NCI-H2107 treated with DMSO at 0.1 percent for 48 hours (cell line): ENCODE results near the gene S100B.

Experiments used
- DNase-seq: peaks from one replicate; lab custom pipeline; 2025; ENCODE audit not compliant: unreplicated experiment; lab: John Stamatoyannopoulos, UW

S100B gene

DNA sequence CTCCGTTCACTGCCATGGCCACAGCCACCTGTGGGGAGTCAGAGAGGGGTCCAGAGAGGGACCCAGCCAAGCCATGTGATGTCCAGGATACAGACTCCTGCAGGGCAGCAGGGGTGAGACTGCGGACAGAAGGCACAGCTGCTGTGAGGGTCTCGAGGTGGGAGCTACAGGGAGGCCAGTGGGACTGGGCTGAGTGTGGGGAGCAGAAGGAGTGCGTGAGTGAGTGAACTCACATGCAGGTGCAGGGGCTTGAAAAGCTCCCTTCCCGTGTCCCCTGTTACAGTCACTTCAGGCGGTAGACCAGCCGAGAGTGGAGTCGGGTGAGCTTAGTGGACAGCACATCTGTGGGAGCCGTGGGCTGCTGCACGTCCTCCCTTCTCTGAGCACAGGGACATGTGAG lies 42.4 kb downstream of the S100B start:
- DNase-seq: no peak

- no peak for DNase-seq
Observed at GRCh38 chr21:46561445-46562090, 43.3 kb downstream of the S100B start.

- no peak for DNase-seq
Observed at GRCh38 chr21:46560568-46561444, 44.1 kb downstream of the S100B start.

- no peak for DNase-seq
Observed at GRCh38 chr21:46559291-46559983, 45.4 kb downstream of the S100B start.

DNA sequence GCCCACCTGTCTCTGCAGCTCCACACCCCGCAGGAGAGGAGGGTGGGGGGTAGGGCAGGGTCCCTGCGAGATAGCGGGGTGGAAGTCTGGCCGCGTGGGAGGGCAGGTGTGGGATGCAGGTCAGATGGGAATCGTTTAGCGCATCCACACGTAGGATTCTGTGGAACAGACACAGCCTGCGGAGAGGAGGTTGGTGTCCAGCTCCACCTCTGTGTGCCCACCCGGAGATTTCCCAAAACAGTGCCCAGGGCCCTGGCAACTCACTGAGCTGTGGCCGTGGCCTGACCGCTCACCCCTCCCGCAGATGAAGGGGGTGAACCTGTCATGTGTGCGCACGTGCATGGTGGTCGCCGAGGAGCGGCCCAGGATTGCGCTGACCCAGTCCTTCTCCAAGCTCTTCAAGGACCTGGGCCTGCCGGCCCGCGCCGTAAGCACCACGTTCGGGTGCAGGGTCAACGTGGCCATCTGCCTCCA lies 46.9 kb downstream of the S100B start:
- DNase-seq: no peak

- no peak for DNase-seq
Observed at GRCh38 chr21:46557469-46557868, 47.4 kb downstream of the S100B start.

DNA sequence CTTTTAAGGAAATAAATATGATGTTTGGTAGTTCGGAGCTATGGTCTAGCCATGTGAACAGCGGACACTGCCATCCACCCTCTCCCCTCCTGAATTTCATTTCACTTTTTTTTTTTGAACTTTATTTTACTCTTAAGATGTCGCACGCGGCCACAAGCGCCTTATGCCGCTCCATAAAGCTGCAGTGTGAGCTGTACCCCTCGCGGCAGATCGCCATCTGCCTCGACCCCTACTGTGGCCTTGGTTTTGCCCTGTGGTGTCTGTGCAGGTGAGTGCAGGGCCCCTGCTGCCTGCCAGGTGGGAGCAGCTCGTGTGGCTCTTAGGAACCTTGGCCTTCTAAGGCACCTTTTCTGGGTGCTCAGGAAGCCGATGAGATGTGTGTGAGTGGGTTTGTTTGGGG lies 48.1 kb downstream of the S100B start:
- DNase-seq: no peak

DNA sequence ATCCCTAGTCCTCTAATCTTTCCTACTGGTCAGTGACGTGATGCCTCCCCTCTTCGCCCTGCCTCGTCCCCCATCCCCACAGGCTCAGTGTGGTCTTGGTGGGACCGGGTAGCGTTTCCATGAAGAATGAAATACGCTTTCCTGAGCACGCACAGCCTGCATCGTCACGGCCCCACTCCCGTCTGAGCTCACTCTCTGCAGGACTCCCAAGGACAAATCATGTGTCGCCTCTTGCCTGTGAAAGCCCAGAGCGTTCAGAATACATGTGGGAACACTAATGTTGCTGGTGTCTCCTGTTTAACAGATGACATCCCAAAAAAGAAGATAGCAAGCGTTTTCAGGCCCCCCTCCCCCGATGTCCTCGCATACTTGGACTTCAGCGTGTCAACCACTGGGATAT lies 49.2 kb downstream of the S100B start:
- DNase-seq: no peak

DNA sequence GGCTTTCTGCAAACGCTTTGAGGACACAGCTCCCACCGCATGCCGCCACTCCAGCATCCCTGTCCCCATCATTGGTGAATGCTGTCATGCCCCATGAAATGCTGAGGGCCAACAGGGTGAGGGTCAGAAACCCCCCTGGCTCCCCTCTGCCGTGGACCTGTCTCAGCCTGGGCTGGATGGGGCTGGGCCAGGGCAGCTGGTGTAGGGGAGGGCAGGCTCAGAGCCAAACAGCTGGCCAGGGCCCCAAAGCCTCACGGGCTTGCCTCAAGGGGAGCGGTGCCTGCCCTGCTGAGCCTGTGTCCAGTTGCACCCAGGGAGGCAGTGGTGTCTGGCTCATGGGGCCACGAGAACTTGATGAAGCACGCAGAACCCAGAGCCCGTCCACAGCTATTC lies 49.7 kb downstream of the S100B start:
- no peak for DNase-seq

DNA sequence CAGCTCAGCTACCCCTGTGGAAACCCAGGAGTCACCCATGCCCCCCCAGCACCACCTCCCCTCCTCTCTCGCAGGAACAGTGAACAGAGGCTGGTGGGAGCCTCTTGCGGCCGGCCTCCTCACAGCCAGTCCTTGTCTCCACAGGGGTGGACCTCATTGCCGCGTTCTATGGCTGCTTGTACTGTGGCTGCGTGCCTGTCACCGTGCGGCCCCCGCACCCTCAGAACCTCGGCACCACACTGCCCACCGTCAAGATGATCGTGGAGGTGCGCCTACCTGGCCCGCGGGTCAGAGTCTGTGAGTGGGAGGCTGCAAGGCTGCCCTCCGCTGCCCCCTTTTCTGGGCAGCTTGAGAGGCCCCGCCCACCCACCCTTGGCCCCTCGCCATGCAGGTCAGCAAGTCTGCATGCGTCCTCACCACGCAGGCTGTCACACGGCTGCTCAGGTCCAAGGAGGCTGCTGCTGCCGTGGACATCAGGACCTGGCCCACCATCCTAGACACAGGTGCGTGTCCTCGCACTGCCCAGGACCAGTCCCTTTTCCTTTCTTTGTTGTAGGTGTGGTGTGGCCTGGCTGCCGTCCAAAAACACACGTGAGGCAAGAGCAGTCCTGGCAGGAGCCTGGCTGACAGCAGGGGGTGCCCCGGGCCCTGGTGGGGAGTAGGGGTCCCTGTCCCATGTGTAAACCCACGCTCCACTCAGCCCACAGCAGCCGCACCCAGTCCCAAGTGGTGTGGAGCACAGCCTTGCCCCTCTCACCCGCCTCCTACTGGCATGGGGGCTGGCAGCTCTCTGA lies 50.3 kb downstream of the S100B start:
- no peak for DNase-seq

DNA sequence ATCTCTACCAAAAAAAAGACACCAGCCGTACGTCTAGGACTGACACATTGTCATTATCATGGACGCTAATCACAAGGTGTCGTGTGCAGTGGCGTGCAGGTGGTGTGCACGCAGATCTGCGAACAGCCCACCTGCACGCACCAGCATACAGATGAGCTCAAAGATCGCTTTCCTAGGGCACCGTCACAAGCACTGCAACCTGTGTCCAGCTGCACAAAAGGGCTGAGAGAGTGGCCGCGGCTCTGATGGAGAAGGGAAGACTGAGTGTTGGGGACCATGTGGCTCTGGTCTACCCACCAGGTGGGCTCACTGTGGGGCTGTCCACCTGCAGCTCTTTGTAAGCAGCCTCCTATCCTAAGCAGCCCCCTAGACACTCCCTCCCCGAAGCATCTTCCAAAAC lies 50.9 kb downstream of the S100B start:
- DNase-seq: no peak

DNA sequence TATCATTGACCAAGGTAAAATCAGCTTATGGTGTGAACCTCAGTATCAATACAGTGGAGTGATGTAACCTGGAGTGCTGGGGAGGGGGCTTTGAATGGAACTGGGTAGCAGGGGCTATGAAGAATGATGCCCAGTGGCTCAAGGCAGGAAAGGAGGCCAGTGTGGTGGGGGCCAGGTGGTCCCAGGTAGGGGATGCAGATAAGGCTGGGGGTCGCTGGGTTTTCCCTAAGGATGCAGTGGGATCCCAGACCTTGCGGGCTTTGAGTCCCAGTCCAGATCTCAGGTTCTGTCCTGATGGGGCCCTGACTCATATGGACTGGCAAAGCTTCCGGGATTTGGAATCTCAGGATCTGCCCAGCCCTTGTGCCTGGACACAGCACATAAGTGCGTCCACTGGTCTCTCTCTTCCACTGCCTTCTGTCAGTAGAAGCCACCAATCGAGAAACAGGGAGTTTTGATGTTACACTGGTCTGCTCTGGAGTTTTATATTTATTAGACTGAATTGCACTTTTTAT lies 52.0 kb downstream of the S100B start:
- DNase-seq: no peak

- no peak for DNase-seq
Observed at GRCh38 chr21:46552274-46552673, 52.6 kb downstream of the S100B start.

DNA sequence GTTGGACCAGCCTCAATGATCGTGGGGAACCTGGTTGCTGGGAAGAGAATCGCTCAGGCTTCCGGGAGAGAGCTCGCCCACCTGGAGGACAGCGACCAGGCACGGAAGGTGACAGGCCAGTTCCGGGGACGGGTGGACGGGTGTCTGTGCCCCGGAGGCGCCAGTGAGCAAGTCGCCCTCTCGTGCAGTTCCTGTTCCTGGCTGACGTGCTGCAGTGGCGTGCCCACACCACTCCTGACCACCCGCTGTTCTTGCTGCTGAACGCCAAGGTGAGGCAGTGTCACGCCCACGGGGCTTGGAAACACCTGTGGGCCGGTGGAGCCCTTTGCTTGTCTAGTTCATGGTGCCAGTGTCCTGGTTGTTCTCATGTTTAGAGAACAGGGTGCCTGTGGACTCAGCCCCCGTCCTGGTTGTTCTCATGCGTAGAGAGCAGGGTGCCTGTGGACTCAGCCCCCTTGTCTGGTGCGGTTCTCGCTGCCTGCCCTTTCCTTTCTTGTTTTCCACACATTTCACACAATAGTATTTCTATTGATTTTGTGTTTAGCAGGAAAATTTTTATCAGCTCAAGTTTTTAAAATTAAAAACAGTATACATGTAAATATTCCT lies 53.1 kb downstream of the S100B start:
- no peak for DNase-seq

DNA sequence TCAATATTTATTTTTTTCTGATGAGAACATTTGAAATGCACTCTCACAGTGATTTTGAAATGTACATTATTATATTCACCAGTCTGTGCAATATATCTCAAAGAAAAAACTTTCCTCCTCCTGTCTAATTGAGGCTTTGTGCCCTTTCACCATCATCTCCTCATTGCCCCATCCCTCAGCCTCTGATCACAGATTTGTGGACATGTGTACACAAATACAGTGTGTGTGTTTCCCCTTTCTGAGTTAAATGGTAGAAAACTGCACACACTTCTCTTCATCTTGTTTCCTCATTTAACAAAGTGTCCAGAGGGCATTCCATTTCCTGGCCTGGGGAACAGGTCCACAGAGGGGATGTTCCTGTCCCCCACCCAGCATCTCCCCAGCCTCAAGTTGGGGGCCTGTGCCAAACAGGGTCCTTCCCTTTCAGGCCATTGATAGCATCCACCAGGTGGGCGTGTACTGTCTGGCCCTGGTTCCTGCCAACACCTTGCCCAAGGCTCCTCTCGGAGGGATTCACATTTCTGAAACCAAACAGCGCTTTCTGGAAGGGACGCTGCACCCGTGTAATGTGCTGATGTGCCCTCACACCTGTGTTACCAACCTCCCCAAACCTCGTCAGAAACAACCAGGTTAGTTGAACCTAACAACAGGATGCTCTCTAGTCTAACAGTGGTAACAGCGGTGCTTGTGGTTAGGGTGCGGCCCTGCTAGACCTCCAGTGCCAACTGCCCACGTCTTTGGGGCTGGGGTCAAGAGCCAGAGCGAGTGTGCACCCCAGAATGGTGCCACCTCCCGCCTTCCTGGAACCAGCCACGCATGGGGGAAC lies 54.6 kb downstream of the S100B start:
- DNase-seq: no peak

DNA sequence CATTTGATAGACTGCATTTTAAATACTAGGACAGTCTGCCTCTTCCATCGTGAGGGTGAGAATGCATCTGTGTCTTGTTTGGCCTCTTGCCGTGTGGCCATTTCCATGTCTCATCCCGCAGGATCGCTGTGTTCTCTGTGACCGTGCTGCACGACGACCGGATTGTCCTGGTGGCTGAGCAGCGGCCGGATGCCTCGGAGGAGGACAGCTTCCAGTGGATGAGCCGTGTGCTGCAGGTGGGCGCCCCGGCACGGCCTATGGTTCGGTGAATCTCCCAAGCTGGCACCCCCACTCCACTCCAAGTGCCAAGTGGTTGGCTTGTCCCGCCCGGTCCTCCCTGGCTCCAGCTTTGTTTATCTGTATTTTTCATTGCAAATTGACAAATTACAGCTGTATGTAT lies 55.2 kb downstream of the S100B start:
- DNase-seq: no peak
